Suprapubic skin (tissue), 4 donors: Measurements from ENCODE around the gene PGGT1B. TPM values are rescaled to one million over a fixed set of nuclear protein-coding genes. Genes with fewer than 3 reads are reported as not detected.

Experiments
- DNase-seq, 2 donors: peaks; one replicate each; pipeline ENCODE4 v3.0.0-alpha.2; 2019; ENCODE audit warnings: low spot score in 2 of 2
- H3K27ac ChIP-seq: fragments of 200-600 bp; sonication (generic); one replicate; pipeline ENCODE4 v1.5.1; 2019
- H3K27me3 ChIP-seq: fragments of 200-600 bp; sonication (generic); one replicate; pipeline ENCODE4 v1.5.1; 2019
- H3K36me3 ChIP-seq: fragments of 200-600 bp; sonication (generic); one replicate; pipeline ENCODE4 v1.5.1; 2019
- H3K4me1 ChIP-seq: fragments of 200-600 bp; sonication (generic); one replicate; pipeline ENCODE4 v1.5.1; 2019
- H3K4me3 ChIP-seq: fragments of 200-600 bp; sonication (generic); one replicate; pipeline ENCODE4 v1.5.1; 2019; ENCODE audit warnings: mild to moderate bottlenecking
- H3K9me3 ChIP-seq: fragments of 200-600 bp; sonication (generic); one replicate; pipeline ENCODE4 v1.5.1; 2019
- CTCF ChIP-seq, 2 donors: fragments of 200-600 bp in 1 of 2; fragments of 450-650 bp in 1 of 2; sonication (generic) in 1 of 2; IDR thresholded peaks; one replicate each; pipeline ENCODE4 v1.5.1; 2016 to 2019; ENCODE audit warnings: antibody characterized with exemption in 2 of 2, mild to moderate bottlenecking in 1 of 2, moderate library complexity in 1 of 2
- EP300 ChIP-seq: sonication (generic); formaldehyde crosslinking; IDR thresholded peaks from one replicate; pipeline ENCODE4 v1.6.1; 2017; ENCODE audit warnings: antibody characterized with exemption
- POLR2A ChIP-seq, 2 donors: fragments of 450-650 bp; IDR thresholded peaks; one replicate each; pipeline ENCODE4 v1.6.1; 2017; ENCODE audit warnings: antibody characterized with exemption in 2 of 2, mild to moderate bottlenecking in 2 of 2, moderate library complexity in 2 of 2
- POLR2AphosphoS5 ChIP-seq, 3 donors: sonication (generic); formaldehyde crosslinking; IDR thresholded peaks; one replicate each; pipeline ENCODE4 v1.6.1; 2017; ENCODE audit warnings: antibody characterized with exemption in 3 of 3
- WGBS: methylation state at CpG from one replicate; pipeline ENCODE4 v1.1.5; 2018; 5-methylcytosine and 5-hydroxymethylcytosine counted together
- total RNA-seq, 4 donors: library from RNA; depleted of rRNA; stranded (reverse); fragments of >200 nt; gene quantifications; one replicate each; pipeline ENCODE4 v1.1.0, GENCODE V29; 2016

PGGT1B gene
- total RNA-seq, 4 donors from 2014 or later = 6.5 to 14.1 (median 9.9) TPM

- no peak for TF ChIP-seq CTCF (IDR thresholded peaks at IDR 0.05)
- no peak for TF ChIP-seq POLR2AphosphoS5 (IDR thresholded peaks at IDR 0.05)
- TF ChIP-seq POLR2A (IDR thresholded peaks at IDR 0.05) = no peak
- no peak for TF ChIP-seq EP300
- peaks cover 44% of the 10 kb centered on the region for H3K27me3 ChIP-seq
- WGBS = 6% methylated on average over 11 of the region's 41 CpGs
- DNase-seq = no peak
- no peaks in the 10 kb centered on the region for H3K36me3 ChIP-seq
- no peak overlapping the region for H3K27ac ChIP-seq
- peak overlapping the region; percentile 80 for H3K4me3 ChIP-seq
- no peaks in the 10 kb centered on the region for H3K9me3 ChIP-seq
- peaks cover 23% of the 10 kb centered on the region for H3K4me1 ChIP-seq
Observed at GRCh38 chr5:115168829-115169486, 93.7 kb downstream of the PGGT1B start.

GRCh38 chr5:115166744-115167393 lies 95.8 kb downstream of the PGGT1B start:
- Histone ChIP-seq H3K27me3 (peaks cover 44% of the 10 kb centered on the region), H3K4me3 (no peak overlapping the region), H3K4me1 (peaks cover 23% of the 10 kb centered on the region), H3K27ac (no peak overlapping the region), H3K36me3 (no peaks in the 10 kb centered on the region), H3K9me3 (no peaks in the 10 kb centered on the region)
- TF ChIP-seq CTCF (IDR thresholded peaks at IDR 0.05) (no peak), EP300 (no peak), POLR2A (IDR thresholded peaks at IDR 0.05) (no peak)
- WGBS = 95% methylated on average over 12 of the region's 12 CpGs
- DNase-seq = no peak

GRCh38 chr5:115165790-115166189 lies 96.9 kb downstream of the PGGT1B start:
- DNase-seq = no peak
- peaks cover 19% of the 10 kb centered on the region for H3K4me1 ChIP-seq
- 91% methylated on average over 5 of the region's 5 CpGs for WGBS
- TF ChIP-seq POLR2A (IDR thresholded peaks at IDR 0.05) = no peak
- TF ChIP-seq CTCF (IDR thresholded peaks at IDR 0.05) = no peak
- no peaks in the 10 kb centered on the region for H3K36me3 ChIP-seq
- no peak overlapping the region for H3K4me3 ChIP-seq
- H3K27ac ChIP-seq = no peak overlapping the region
- H3K9me3 ChIP-seq = no peaks in the 10 kb centered on the region
- peaks cover 40% of the 10 kb centered on the region for H3K27me3 ChIP-seq

GRCh38 chr5:115160975-115161475 lies 101.7 kb downstream of the PGGT1B start:
- no peak for DNase-seq
- Histone ChIP-seq H3K27ac (no peak overlapping the region), H3K4me3 (no peak overlapping the region), H3K9me3 (no peaks in the 10 kb centered on the region), H3K36me3 (no peaks in the 10 kb centered on the region), H3K4me1 (no peaks in the 10 kb centered on the region), H3K27me3 (peaks cover 21% of the 10 kb centered on the region)
- 93% methylated on average over 3 of the region's 3 CpGs for WGBS
- TF ChIP-seq POLR2AphosphoS5 (IDR thresholded peaks at IDR 0.05) (no peak), POLR2A (IDR thresholded peaks at IDR 0.05) (no peak), EP300 (no peak), CTCF (IDR thresholded peaks at IDR 0.05) (no peak)

Other genes starting within 250 kb of the PGGT1B start
- gene TRIM36, start 93.0 kb downstream of the PGGT1B start, total RNA-seq = 1 to 10 TPM; 1.1 to 4.0 (median 2.0) TPM
- 10 to 100 TPM in 1 of 4 donors, 1 to 10 TPM in 3; 4.8 to 11.6 (median 6.8) TPM for gene CCDC112, start 33.8 kb upstream of the PGGT1B start, total RNA-seq